ENCODE measurements around the gene ARHGEF4. TPM values are rescaled to one million over a fixed set of nuclear protein-coding genes. Genes with fewer than 3 reads are reported as not detected.

ARHGEF4 gene
- total RNA-seq, 1 donor from 2014 or later, result 0.10 TPM

DNA sequence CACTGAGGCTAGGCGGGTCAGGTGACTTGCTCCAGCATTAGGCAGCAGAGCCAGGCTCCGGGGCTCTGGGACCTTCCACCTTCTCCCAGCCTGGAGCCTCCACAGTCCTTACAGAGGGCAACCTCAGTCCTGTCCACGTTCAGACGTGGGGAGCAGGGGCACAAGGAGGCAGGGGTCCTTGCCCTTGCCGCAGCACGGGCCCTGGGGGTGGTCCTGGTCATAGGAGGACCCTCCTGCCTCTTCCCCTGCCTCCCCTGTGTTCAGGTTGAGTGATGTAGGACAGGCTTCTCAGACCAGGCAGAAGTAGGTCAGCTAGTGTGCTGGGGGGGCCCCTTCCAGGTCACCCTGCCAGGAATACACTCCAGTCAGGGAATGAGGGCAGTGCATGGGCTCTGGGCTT, 5.4 kb upstream of the ARHGEF4 start:
- no peak overlapping the region for H3K4me3 Mint-ChIP-seq
- peaks cover 38% of the 10 kb centered on the region for H3K27me3 Mint-ChIP-seq (ENCODE audit: insufficient read depth)
- no peaks in the 10 kb centered on the region for H3K36me3 Mint-ChIP-seq (ENCODE audit: low read depth)
- no peaks in the 10 kb centered on the region for H3K9me3 Mint-ChIP-seq
- H3K27ac Mint-ChIP-seq, result no peak overlapping the region
- DNase-seq (ENCODE audit: low spot score), result no peak
- no peaks in the 10 kb centered on the region for H3K4me1 Mint-ChIP-seq (ENCODE audit: low read depth)
- intact Hi-C loops (cut with micrococcal nuclease), result no loop called here

DNA sequence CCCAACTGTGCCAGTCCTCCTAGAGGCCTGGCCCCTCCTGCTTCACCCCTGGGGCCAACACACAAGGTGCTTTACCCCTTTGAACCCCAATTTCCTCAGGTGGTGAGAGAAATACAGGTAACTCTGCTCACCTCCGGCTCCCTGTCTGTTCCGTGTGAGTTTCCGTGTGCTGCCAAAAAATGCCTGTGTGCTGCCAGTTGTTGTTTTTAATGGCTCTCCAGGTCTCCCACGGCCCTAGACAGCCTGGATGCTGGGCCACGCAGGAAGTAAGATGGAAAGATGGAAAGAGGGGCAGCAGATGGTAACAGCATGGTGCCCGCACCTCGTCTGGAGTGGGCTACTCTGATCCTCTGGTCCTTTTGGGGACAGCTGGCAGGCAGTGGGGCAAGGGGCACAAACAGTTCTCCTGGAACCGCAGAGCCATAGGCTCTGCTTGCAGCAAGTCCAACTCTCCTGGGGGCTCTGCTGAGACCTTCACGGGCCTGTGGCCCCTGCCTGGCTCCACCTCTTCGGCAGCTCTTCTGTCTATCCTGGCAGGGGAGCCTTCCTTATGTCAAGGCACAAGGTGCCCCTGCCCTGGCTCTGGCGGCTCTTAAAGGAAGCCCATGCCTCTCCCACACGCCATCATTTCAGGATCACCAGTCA, 4.3 kb upstream of the ARHGEF4 start:
- no peaks in the 10 kb centered on the region for H3K36me3 Mint-ChIP-seq (ENCODE audit: low read depth)
- no peaks in the 10 kb centered on the region for H3K4me1 Mint-ChIP-seq (ENCODE audit: low read depth)
- H3K27ac Mint-ChIP-seq, result no peak overlapping the region
- no peaks in the 10 kb centered on the region for H3K9me3 Mint-ChIP-seq
- DNase-seq (ENCODE audit: low spot score), result no peak
- H3K4me3 Mint-ChIP-seq, result no peak overlapping the region
- H3K27me3 Mint-ChIP-seq (ENCODE audit: insufficient read depth), result peaks cover 35% of the 10 kb centered on the region
- intact Hi-C loops (cut with micrococcal nuclease), result no loop called here

DNA sequence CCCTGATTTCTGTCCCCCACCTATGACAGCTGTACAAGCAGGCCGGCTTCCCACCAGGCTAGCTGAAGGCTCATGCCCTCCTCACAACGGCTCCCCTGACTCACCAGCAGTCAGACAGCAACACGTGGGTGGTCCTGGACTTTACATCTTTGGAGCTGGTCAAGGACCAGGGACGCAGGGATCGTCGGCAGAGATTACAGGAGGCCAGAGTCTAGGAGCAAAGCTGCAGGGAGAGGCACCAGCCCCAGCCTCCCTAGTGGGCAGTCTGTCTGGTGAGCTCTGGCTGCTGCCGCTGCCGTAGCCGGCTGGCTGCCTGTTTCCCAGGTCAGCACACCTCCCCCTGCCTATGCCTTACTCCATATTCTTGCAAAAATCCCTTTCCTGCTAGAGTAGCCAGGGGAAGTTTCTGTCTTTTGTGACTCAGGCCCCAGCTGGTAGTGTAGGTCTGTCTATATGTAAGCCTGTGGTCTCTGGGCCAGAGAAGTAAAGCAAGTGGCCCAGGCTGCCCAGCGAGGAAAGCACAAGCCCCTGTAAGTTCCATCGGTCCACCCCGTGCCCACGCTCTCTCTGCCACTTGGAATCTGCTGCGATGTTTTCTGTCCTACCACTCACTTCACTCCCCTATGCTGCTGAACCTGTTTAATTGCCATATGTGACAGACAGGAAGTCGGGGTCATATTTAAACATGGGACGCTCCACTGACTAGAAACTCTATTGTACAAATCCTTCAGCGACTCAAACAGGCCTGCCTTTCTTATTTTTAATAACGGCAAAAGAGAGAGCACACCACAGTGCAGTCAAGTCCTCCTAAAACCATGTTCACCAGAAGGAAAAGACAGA, 2.4 kb upstream of the ARHGEF4 start:
- intact Hi-C loops (cut with micrococcal nuclease), result no loop called here
- peaks cover 45% of the 10 kb centered on the region for H3K27me3 Mint-ChIP-seq (ENCODE audit: insufficient read depth)
- no peak overlapping the region for H3K4me3 Mint-ChIP-seq
- no peak for DNase-seq (ENCODE audit: low spot score)
- H3K4me1 Mint-ChIP-seq (ENCODE audit: low read depth), result no peaks in the 10 kb centered on the region
- H3K9me3 Mint-ChIP-seq, result no peaks in the 10 kb centered on the region
- H3K27ac Mint-ChIP-seq, result no peak overlapping the region
- no peaks in the 10 kb centered on the region for H3K36me3 Mint-ChIP-seq (ENCODE audit: low read depth)

- no peak for DNase-seq (ENCODE audit: low spot score)
- Mint-ChIP-seq H3K4me1 (ENCODE audit: low read depth) (no peaks in the 10 kb centered on the region), H3K4me3 (no peak overlapping the region), H3K9me3 (no peaks in the 10 kb centered on the region), H3K27me3 (ENCODE audit: insufficient read depth) (peaks cover 49% of the 10 kb centered on the region), H3K27ac (no peak overlapping the region), H3K36me3 (ENCODE audit: low read depth) (no peaks in the 10 kb centered on the region)
- intact Hi-C loops (cut with micrococcal nuclease), result no loop called here
Observed at GRCh38 chr2:130834931-130835765, 1.6 kb upstream of the ARHGEF4 start.

- Mint-ChIP-seq H3K27me3 (ENCODE audit: insufficient read depth) (peaks cover 50% of the 10 kb centered on the region), H3K4me3 (no peak overlapping the region), H3K27ac (no peak overlapping the region), H3K4me1 (ENCODE audit: low read depth) (no peaks in the 10 kb centered on the region), H3K36me3 (ENCODE audit: low read depth) (no peaks in the 10 kb centered on the region), H3K9me3 (no peaks in the 10 kb centered on the region)
- intact Hi-C loops (cut with micrococcal nuclease), result no loop called here
- no peak for DNase-seq (ENCODE audit: low spot score)
Observed at GRCh38 chr2:130835766-130836015, 1.0 kb upstream of the ARHGEF4 start.

- intact Hi-C loops (cut with micrococcal nuclease), result no loop called here
- H3K4me3 Mint-ChIP-seq, result no peak overlapping the region
Observed at GRCh38 chr2:130837175-130837810, 579 bp downstream of the ARHGEF4 start.

DNA sequence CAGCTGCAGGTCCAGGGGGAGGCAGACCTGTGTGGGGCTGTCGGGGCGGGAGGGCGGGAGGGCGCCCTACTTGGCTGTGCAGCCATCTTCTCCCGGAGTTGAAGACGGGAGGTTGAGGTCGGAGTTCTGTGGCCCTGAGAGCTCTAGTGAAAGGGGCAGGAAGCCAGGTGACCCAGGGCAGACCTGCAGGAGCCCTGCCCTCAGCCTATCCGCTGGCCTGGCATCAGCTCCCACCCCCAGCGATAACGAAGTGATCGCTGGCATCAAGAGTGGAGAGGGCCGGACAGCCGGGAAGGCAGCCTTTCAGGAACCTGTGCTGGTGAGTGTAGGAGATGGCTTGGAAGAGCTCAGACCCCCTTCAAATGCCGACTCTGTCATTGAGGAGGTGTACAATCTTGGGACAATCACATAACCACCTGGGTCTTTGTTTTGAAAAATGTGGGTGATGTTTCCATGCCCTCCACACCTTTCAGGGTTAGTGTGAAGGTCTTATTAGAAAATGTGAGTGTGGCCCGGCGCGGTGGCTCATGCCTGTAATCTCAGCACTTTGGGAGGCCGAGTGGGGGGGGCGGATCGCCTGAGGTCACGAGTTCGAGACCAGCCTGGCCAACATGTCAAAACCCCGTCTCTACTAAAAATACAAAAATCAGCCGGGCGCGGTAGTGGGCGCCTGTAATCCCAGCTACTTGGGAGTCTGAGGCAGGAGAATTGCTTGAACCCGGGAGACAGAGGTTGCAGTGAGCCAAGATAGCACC, 1.3 kb downstream of the ARHGEF4 start:
- Mint-ChIP-seq H3K9me3 (no peaks in the 10 kb centered on the region), H3K36me3 (ENCODE audit: low read depth) (no peaks in the 10 kb centered on the region), H3K27ac (no peak overlapping the region), H3K4me3 (no peak overlapping the region), H3K4me1 (ENCODE audit: low read depth) (no peaks in the 10 kb centered on the region), H3K27me3 (ENCODE audit: insufficient read depth) (peaks cover 40% of the 10 kb centered on the region)
- no peak for DNase-seq (ENCODE audit: low spot score)
- intact Hi-C loops (cut with micrococcal nuclease), result no loop called here

More at GRCh38 chr2:130837175-130837810, 579 bp downstream of the ARHGEF4 start:
- Mint-ChIP-seq H3K27me3 (ENCODE audit: insufficient read depth) (peaks cover 42% of the 10 kb centered on the region), H3K9me3 (no peaks in the 10 kb centered on the region), H3K36me3 (ENCODE audit: low read depth) (no peaks in the 10 kb centered on the region), H3K4me1 (ENCODE audit: low read depth) (no peaks in the 10 kb centered on the region), H3K27ac (no peak overlapping the region)
- DNase-seq (ENCODE audit: low spot score), result no peak

DNA sequence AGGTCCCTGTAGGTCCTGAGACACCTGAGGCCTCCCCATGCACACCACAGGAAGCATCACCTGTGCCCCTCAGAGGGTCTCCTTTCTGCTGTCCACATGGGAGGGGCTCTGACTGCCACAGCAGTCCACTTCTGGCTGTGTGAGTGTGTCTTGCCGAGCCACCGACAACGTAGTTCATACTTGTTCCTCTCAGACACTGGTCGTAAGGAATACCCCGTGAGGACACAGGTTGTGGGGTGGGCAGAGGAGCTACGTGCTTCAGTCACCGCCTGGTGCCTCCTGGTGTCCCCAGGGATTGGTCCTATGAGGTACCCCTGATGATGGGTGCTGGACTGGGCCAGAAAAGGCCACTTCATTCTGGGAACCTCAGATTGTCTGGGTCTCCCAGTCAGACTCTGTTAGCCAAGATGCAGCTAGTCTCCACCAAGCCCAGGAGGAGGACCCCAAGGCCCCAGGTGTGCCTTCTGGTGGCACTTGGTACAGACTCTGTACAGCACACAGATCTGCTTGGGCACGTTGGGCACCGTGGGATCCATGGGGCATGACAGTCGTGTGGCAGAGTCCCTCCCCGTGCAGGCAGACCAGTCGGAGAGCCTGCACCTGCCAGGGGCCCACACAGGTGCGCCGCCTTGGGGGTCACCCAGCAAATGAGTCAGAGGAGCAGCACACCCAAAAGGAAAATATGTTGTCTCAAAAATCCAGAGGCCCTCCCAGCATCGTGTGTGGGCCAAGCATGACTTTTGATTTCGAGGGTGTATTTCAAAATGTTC, 2.5 kb downstream of the ARHGEF4 start:
- no peak for DNase-seq (ENCODE audit: low spot score)
- no peaks in the 10 kb centered on the region for H3K9me3 Mint-ChIP-seq
- intact Hi-C loops (cut with micrococcal nuclease), result no loop called here

GRCh38 chr2:130840506-130840905, 3.8 kb downstream of the ARHGEF4 start:
- Mint-ChIP-seq H3K4me3 (no peak overlapping the region), H3K36me3 (ENCODE audit: low read depth) (no peaks in the 10 kb centered on the region), H3K4me1 (ENCODE audit: low read depth) (no peaks in the 10 kb centered on the region), H3K27me3 (ENCODE audit: insufficient read depth) (peaks cover 29% of the 10 kb centered on the region), H3K27ac (no peak overlapping the region), H3K9me3 (no peaks in the 10 kb centered on the region)
- intact Hi-C loops (cut with micrococcal nuclease), result no loop called here
- DNase-seq (ENCODE audit: low spot score), result no peak

More for the DNA sequence above, 2.5 kb downstream of the ARHGEF4 start:
- no peak overlapping the region for H3K4me3 Mint-ChIP-seq
- peaks cover 39% of the 10 kb centered on the region for H3K27me3 Mint-ChIP-seq (ENCODE audit: insufficient read depth)
- H3K27ac Mint-ChIP-seq, result no peak overlapping the region
- no peaks in the 10 kb centered on the region for H3K4me1 Mint-ChIP-seq (ENCODE audit: low read depth)
- H3K36me3 Mint-ChIP-seq (ENCODE audit: low read depth), result no peaks in the 10 kb centered on the region

GRCh38 chr2:130841741-130842365, 5.1 kb downstream of the ARHGEF4 start:
- Mint-ChIP-seq H3K4me3 (no peak overlapping the region), H3K4me1 (ENCODE audit: low read depth) (no peaks in the 10 kb centered on the region), H3K36me3 (ENCODE audit: low read depth) (no peaks in the 10 kb centered on the region), H3K27me3 (ENCODE audit: insufficient read depth) (peaks cover 18% of the 10 kb centered on the region), H3K27ac (no peak overlapping the region), H3K9me3 (no peaks in the 10 kb centered on the region)
- DNase-seq (ENCODE audit: low spot score), result no peak
- intact Hi-C loops (cut with micrococcal nuclease), result no loop called here

- Mint-ChIP-seq H3K4me3 (no peak overlapping the region), H3K36me3 (ENCODE audit: low read depth) (no peaks in the 10 kb centered on the region), H3K4me1 (ENCODE audit: low read depth) (no peaks in the 10 kb centered on the region), H3K27me3 (ENCODE audit: insufficient read depth) (peaks cover 18% of the 10 kb centered on the region), H3K27ac (no peak overlapping the region), H3K9me3 (no peaks in the 10 kb centered on the region)
- intact Hi-C loops (cut with micrococcal nuclease), result no loop called here
- no peak for DNase-seq (ENCODE audit: low spot score)
Observed at GRCh38 chr2:130842770-130843169, 6.1 kb downstream of the ARHGEF4 start.
